Measurements from ENCODE around the gene ABCA7. TPM values are rescaled to one million over a fixed set of nuclear protein-coding genes. Genes with fewer than 3 reads are reported as not detected.

Gene ABCA7
- total RNA-seq, 1 experiment from 2014 or later = 6.2 TPM

DNA sequence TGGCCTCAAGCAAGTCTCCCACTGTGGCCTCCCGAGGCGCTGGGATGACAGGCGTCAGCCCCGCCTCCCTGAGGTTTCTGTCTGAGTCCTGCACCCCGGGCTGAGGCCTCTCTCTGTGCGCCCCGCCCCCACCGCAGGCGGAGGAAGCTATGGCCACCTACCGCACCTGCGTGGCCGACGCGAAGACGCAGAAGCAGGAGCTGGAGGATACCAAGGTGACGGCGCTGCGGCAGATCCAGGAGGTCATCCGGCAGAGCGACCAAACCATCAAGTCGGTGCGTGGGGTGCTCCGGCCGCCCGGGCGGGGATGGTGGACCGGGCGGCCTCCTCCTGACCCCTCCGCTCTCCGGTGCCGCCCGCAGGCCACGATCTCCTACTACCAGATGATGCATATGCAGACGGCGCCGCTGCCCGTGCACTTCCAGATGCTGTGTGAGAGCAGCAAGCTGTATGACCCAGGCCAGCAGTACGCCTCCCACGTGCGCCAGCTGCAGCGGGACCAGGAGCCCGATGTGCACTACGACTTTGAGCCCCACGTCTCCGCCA is 39.7 kb downstream of the ABCA7 start:
- DNase-seq (ENCODE audit: low spot score) = no peak
- in situ Hi-C loops (cut with HindIII; ENCODE audit: low sequenced_read_pairs) = no loop called here

DNA sequence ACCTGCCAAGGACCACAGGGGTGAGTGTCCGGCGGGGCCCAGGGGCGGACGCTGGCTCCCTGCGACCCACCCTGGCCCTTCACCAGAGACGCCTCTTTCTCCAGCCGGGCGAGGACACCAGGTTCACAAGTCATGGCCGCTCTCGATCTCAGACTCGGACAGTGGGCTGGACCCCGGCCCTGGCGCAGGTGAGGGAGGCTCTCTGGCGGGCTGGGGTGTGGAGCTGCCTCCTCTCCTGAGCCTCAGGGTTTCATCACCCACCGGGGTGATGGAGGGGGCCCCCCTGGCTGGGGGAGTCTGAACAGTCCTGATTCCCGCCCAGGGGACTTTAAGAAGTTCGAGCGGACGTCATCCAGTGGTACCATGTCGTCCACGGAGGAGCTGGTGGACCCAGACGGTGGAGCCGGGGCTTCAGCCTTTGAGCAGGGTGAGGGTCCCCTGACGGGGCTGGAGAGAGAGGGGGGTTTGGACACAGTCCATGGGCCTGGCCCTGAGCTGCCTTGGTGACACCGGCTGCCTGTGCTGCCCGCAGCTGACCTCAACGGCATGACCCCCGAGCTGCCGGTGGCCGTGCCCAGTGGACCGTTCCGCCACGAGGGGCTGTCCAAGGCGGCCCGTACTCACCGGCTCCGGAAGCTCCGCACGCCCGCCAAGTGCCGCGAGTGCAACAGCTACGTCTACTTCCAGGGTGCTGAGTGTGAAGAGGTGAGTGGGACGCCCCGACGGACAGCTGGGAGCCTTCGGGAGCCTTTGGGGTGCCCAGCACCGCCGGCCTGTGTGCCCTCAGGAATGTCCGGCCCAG is 40.7 kb downstream of the ABCA7 start:
- in situ Hi-C loops (cut with HindIII; ENCODE audit: low sequenced_read_pairs) = no loop called here

DNA sequence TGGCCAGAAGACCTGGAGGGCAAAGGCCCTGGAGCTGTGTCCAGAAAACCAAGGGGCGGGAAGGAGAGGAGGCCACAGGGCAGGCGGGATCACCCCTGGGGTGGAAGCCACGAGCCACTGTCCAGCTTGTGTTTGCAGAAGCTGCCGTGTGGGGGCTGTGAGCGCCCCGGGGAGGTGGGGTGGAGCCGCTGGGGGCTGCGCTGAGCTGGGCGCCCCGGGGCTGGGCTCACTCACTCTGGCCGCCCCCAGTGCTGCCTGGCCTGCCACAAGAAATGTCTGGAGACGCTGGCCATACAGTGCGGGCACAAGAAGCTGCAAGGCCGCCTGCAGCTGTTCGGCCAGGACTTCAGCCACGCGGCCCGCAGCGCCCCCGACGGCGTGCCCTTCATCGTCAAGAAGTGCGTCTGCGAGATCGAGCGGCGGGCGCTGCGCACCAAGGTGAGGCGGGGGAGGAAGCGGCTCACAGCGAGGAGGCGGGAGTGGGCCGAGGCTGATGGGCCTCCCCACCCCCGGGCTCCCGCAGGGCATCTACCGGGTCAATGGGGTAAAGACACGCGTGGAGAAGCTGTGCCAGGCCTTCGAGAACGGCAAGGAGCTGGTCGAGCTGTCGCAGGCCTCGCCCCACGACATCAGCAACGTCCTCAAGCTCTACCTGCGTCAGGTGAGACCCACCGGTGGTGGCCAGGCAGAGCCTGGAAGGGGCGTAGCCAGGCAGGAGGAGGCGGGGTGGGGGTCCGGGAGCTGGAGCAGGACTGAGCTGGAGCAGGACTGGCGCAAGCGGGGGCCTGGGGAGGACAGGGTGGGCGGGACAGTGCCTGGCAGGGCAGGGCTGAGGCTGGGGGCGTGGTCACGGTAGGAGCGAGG is 41.6 kb downstream of the ABCA7 start:
- in situ Hi-C loops (cut with HindIII; ENCODE audit: low sequenced_read_pairs) = no loop called here
- no peak for DNase-seq (ENCODE audit: low spot score)

More for the DNA sequence above, 40.7 kb downstream of the ABCA7 start:
- DNase-seq (ENCODE audit: low spot score) = no peak

DNA sequence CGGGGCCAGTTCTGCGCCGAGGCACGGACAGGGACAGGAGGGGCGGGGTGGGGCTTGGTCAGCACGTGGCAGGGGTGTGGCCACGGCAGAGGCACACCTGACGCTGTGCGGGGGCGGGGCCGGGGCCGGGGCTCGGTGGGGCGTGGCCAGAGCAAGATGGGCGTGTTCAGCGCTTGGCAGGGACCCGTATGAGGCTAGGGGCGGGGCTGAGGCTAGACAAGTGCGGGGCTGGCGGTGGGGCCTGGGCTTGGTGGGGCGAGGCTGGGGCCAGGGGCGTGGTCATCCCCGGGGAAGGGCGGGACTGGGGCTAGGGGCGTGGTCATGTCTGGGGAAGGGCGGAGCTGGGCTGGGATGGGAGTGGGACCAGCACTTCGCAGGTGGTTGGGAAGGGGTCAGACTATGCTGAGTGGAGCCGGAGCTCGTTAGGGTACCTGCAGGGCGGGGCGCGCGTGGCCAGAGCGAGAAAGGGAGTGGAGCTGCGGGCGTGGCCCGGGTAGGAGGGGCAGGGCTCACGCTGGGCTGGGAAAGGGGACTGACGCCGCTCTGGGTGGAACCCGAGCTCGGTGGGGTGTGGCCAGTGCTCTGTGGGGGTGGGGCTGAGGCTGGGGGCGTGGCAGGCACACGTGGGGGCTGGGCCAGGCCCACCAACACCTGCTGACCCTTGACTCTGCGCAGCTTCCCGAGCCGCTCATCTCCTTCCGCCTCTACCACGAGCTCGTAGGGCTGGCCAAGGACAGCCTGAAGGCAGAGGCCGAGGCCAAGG is 42.4 kb downstream of the ABCA7 start:
- no peak for DNase-seq (ENCODE audit: low spot score)
- in situ Hi-C loops (cut with HindIII; ENCODE audit: low sequenced_read_pairs) = no loop called here

DNA sequence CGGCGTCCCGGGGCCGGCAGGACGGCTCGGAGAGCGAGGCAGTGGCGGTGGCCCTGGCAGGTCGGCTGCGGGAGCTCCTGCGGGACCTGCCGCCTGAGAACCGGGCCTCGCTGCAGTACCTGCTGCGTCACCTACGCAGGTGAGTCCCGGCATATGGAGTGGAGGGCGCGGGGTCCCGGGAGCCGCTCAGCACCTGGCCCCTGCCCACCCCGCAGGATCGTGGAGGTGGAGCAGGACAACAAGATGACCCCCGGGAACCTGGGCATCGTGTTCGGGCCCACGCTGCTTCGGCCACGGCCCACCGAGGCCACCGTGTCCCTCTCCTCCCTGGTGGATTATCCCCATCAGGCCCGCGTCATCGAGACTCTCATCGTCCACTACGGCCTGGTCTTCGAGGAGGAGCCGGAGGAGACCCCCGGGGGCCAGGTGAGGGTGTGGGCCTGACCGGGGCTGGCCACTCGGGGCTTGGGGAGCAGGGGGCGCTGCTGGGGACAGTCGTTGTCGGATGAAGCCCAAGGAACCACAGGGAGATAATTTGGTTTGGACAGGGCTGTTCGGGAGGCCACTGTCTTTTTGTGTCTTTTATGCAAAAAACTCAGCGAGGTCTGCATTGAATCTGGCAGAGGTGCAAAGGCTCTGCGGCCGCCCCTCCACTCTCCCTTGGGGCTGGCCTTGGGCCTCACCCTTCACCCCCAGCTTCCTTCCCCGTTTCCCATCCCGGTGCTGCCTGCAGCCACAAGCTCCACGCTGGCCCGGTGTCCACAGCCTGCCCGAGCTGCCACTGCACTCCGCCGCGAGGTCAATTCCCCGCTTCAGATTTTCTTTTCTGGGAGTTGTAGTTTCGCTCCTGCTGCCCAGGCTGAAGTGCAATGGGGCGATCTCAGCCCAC is 43.3 kb downstream of the ABCA7 start:
- in situ Hi-C loops (cut with HindIII; ENCODE audit: low sequenced_read_pairs) = no loop called here
- no peak for DNase-seq (ENCODE audit: low spot score)

DNA sequence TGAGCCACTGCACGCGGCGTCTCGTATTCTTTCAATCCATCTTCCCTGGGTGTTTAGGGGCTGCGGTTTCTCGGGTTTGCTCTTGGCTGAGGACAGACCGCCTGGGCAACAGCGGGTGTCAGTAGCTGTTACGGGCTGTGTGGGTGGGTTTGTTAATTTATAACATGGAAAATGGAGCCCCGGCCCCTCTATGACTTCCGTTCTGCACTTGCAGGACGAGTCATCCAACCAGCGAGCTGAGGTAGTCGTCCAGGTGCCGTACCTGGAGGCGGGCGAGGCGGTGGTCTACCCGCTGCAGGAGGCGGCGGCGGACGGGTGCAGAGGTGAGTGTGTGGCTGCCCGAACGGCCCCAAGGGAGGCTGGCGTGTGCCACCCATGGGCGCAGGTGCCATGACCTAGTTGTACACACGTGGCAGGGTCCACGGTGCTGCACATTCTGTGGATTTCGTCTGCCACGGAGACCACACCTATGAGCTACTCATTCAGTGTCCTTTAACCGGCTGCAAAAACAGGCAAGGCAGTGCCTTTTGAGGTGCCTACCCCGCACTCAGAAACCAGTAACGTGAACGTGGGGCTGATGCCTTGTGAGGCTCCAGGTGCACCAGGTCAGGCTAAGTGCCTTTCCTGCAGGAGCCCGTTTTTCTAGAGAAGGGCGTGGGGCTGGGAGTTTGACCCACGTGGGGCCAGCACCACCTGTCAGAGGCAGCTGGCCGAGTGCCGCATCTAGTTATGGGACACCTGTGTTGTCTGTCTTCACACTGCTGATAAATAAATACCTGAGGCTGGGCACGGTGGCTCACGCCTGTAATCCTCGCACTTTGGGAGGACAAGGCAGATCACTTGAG is 44.3 kb downstream of the ABCA7 start:
- in situ Hi-C loops (cut with HindIII; ENCODE audit: low sequenced_read_pairs) = no loop called here
- DNase-seq (ENCODE audit: low spot score) = no peak

DNA sequence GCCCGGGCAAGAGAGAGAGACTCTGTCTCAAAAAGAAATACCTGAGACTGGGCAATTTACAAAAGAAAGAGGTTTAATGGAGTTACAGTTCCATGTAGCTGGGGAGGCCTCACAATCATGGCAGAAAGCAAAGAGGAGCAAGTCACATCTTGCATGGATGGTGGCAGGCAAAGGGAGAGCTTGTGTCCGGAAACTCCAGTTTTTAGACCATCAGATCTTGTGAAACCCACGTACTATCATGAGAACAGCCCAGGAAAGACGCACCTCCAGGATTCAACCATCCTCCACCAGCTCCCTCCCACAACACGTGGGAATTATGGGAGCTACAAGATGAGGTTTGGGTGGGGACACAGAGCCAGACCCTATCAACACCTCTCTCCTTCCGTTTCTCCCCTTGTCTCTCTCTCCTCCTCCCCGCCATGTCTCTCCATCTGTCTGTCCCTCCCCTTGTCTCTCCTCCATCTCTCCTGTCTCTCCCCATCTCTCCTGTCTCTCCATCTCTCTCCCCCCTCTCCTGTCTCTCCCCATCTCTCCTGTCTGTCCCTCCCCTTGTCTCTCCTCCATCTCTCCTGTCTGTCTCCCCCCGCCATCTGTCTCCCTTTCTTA is 45.2 kb downstream of the ABCA7 start:
- DNase-seq (ENCODE audit: low spot score) = no peak
- in situ Hi-C loops (cut with HindIII; ENCODE audit: low sequenced_read_pairs) = no loop called here

DNA sequence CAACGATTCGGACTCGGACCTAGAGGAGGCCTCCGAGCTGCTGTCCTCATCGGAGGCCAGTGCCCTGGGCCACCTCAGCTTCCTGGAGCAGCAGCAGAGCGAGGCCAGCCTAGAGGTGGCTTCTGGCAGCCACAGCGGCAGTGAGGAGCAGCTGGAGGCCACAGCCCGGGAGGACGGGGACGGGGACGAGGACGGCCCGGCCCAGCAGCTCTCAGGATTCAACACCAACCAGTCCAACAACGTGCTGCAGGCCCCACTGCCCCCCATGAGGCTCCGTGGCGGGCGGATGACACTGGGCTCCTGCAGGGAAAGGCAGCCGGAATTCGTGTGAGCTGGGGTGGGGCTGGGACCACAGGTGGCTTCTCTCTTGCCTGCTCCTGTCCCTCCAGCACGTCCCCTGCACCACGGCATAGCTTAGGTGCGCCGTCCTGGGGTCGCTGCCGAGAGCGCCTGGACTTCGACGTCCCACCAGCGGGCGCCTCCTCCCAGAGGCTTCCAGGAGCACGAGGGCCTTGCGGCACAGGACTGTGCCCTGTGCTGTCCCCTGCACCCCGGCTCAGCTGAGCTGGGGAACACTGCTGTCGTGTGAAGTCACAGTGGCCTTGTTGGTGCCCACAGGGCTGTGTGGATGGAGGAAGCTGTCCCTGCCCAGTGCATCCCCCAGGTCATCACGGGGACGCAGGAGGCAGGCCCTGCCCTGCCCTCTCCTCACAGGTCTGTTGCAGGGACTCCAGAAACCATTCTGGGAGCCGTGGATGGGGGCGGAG is 46.0 kb downstream of the ABCA7 start:
- DNase-seq (ENCODE audit: low spot score) = no peak
- in situ Hi-C loops (cut with HindIII; ENCODE audit: low sequenced_read_pairs) = no loop called here

DNA sequence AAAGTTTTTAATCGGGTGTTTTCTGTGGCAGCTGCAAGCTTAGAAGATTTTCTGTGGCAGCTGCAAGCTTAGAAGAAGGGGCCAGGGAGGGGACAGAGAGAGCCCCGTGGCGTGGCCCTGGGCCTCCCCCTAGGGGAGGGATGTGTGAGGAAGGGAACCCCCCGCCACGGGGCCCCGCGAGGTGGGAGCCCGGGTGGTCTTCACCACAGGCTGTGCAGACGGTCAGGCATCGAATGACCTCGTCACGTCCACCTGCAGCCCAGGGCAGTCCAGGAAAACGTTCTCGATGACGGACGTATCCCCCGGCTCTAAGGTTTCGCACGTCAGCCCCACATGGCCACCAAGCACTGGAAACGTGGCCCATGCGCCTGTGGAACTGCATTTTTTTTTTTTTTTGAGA is 46.7 kb downstream of the ABCA7 start:
- no peak for DNase-seq (ENCODE audit: low spot score)
- in situ Hi-C loops (cut with HindIII; ENCODE audit: low sequenced_read_pairs) = no loop called here

DNA sequence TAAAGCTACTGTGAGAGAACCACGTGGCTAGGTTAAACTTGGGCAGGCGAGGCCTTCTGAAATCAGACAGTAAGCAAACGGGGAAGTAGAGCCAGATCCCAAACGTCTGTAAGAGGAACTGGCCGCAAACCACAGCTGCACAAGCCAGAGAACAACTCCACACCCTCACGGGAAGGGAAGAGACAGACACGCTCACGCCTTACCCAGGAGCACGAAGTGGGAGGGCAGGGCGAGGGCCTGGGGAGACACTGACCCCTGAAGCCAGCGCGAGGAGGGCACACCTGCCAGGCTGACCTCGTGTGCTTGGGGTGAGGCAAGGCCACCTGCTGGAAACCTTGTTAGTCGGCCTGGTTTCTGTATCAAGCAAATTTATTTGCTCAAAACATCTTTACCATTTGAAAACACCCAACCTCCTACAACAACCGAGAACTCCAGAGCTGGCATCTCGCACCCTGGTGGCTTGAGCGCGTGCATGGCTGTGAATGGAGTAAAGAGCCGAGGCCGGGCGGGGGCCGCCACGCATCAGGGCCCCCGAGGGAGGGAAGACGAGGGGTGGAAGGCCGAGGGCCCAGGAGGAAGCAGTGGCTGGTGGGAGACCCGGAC is 48.0 kb downstream of the ABCA7 start:
- in situ Hi-C loops (cut with HindIII; ENCODE audit: low sequenced_read_pairs) = no loop called here
- DNase-seq (ENCODE audit: low spot score) = no peak

DNA sequence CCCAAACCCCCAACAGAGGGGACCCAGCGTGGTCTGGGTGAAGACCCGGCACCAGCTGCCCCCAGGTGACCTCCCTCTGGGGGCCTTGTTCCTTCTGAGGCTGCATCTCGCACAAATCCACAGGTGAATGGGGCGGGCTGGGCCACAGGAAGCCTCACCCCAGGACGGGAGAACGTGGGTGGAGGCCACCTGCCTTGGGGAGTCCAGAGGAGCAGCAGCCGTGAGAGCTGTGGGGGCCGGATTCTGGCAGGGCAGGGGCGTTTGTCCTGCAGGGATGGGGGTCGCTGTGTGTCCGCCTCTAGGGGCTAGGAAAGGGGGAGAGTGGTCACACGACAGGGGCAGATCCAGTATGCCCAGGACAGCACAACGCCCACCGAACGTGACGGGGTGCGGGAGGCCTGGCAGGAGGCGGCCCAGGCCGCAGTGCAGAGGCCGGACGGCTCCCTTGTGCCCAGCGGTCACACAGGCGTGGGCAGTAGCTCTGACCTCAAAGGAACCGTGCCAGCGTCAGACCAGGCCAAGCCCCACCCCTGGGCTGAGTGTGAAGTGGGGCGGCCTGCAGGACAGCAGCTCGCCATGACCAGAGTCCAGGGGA is 48.6 kb downstream of the ABCA7 start:
- in situ Hi-C loops (cut with HindIII; ENCODE audit: low sequenced_read_pairs) = no loop called here
- no peak for DNase-seq (ENCODE audit: low spot score)

DNA sequence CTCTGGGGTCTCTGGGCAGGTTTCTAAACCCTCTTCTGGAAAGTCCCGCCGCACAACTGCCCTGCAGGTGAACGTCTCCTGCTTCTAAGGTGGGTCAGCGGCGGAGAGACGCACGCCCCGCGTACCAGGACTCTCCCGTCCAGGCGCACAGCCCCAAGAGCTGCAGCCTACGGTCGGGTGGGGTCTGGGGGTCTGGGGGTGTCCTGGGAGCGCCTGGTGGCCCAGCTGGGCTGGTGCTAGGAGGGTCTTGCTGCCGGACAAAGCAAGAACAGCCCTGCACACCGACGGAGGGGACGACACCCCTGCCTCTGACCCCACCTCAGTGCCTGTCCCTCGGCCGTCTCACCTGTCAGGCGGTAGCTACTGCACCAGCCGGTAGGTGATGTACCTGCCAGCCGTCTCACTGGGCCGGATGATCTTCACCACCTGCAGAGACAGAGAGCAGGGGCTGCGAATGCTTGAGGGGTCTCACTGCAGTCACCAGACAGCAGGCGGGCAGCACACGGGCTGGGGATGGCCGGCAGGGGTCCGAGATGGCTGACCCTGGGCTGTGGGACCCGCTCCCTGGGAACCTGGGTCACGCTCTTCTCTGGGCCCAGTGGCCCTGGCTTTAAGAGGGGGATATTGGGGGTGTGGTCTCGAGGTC is 49.3 kb downstream of the ABCA7 start:
- in situ Hi-C loops (cut with HindIII; ENCODE audit: low sequenced_read_pairs) = no loop called here
- DNase-seq (ENCODE audit: low spot score) = no peak

DNA sequence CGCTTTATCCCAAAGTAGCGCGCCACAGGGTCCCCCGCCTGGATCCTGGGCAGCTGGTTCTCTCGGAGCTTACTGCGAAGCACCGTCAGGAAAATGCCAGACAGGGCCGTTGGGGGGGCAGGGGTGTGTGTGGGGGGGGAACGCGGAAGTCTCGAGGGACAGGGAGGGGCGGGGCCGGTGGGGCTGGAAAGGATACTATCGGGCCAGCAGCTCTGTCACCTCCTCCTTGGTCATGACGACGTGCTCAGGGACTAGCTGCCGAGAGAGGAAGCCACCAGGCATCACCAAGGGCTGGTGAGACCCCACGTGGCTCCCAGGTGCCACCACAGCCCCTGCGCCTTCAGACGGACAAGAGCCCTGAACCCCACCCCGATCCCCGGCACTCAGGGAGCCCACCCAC is 50.0 kb downstream of the ABCA7 start:
- no peak for DNase-seq (ENCODE audit: low spot score)
- in situ Hi-C loops (cut with HindIII; ENCODE audit: low sequenced_read_pairs) = no loop called here

DNA sequence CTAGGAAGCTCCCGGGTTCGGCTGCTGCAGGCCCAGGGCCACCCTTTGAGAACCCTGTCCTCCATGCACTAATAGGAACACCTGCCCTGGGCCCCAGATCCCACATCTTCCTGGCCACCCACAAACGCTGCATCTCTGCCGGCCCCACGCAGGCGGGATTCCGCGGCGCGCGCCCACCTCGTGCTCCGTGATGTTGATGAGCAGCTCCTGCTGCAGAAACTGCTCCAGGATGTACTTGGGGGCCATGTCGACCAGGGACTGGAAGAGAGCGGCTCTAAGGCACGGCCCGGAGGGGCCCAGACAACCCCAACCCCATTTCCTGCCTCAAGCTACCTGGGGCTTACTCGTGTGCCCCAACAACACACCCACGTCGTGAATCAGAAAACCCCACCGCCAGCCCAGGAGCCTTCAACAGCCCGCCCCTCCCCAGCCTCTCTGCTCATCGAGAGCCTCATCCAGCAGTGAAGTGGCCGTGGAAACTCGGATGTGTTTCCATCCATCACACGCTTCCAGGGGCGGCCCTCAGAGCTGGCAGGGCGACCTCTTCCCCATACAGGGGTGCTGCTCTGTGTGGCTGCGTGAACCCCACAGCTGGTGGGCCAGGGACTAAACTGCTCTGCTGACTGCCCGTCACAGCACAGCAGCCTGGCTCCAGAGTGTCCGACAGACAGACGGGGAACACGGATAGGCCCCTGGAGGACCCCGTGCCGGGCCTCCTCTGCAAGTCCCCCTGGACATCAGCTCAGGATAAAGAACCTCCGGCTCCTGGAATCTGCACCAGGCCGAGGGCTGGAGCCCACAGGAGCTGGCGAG is 51.0 kb downstream of the ABCA7 start:
- no peak for DNase-seq (ENCODE audit: low spot score)
- in situ Hi-C loops (cut with HindIII; ENCODE audit: low sequenced_read_pairs) = no loop called here

Data from G401 (cell line).